Esophagus mucosa (tissue), 1 donor: ENCODE results near the gene TPH2. TPM values are rescaled to one million over a fixed set of nuclear protein-coding genes. Genes with fewer than 3 reads are reported as not detected.

ENCODE experiments used
- ATAC-seq: fragments of 200-7000 bp; cut with Tn5 transposase; one replicate; pipeline ENCODE4 v1.9.1; 2020
- total RNA-seq: library from RNA; stranded (reverse); gene quantifications from one replicate; pipeline ENCODE4 v1.2.4, GENCODE V29; 2023
- donor health status: DM: yes; HTN: yes; CAD: no.

The TPH2 gene
- total RNA-seq, 1 donor from 2014 or later: not detected

GRCh38 chr12:71967211-71967610, 28.6 kb downstream of the TPH2 start:
- no peak for ATAC-seq

DNA sequence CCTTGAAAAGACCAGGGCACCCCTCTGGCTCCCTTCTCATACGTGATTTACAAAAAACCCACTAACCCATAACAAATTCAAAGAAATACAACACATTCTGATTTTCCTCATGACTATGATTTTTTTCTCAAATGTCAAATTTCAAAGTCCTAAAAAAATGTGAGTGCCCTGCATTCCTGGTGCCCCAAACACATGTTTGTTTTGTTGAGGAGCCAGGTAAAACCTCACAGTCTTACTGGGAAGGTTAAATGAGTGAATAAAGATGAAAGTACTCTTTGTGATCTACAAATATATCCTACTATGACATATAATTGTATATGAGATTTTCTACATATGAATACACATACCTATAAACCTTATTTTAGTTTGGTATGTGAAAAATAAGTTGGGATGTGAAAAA, 30.7 kb downstream of the TPH2 start:
- no peak for ATAC-seq

- no peak for ATAC-seq
Measured at GRCh38 chr12:71970031-71970430, 31.4 kb downstream of the TPH2 start.

GRCh38 chr12:71972441-71973074, 33.9 kb downstream of the TPH2 start:
- no peak for ATAC-seq

- no peak for ATAC-seq
Measured at GRCh38 chr12:71973687-71974086, 35.0 kb downstream of the TPH2 start.

DNA sequence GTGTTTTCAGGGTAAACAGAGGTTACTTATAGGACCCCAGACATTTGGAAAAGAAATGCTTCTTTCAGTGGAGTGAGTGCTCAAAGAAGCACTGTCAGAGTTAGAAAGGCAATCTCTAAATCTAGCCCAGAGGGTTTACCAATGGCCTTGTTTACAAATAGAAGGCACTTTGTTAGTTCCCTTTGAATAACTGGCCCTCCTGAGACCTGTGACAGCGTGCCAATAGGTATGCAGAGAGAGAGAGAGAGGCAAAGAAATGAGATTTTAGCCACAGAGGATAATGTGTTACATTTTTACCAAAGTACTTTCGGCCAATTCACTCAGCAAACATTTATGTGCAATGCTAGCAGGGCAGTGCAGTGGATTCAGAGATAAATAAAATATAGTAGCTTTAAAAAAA, 41.9 kb downstream of the TPH2 start:
- ATAC-seq: no peak

DNA sequence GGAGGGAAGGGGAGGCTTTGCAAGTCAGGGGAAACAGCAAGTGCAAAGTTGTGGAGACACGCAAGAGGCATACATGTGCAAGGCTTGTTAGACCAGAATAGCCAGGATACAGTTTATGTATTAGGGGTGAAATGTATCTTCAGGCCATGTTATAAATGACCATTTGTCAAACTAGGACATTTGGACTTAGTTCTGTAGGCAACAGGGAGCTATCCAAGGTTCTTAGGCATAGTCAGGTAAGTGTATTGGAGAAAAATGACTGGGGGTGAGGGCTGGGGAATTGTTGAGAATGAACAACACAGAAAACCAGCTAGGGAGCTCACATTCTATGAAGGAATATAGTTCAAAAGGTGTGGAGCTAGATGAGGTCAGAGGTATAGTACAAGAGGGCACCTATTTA, 42.5 kb downstream of the TPH2 start:
- no peak for ATAC-seq

- ATAC-seq: no peak
Measured at GRCh38 chr12:71994715-71995114, 56.1 kb downstream of the TPH2 start.

DNA sequence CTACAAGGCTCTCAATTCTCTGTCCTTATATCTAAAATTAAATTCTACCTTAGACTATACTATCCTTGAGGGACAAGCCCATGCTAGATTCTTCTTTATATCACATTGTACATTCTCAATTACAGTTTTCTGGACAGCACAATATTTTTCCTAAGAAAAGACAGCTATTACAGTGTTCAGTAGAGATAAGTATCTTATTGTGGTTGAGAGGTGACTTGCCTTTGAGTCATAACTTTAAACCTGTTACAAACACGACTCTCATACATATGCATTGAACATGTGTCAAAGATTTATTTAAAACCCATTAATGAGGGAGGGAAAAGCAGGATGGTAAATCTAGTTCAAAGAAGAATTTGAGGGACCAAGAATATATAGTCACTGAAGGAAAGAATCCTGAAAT, 61.1 kb downstream of the TPH2 start:
- ATAC-seq: no peak

DNA sequence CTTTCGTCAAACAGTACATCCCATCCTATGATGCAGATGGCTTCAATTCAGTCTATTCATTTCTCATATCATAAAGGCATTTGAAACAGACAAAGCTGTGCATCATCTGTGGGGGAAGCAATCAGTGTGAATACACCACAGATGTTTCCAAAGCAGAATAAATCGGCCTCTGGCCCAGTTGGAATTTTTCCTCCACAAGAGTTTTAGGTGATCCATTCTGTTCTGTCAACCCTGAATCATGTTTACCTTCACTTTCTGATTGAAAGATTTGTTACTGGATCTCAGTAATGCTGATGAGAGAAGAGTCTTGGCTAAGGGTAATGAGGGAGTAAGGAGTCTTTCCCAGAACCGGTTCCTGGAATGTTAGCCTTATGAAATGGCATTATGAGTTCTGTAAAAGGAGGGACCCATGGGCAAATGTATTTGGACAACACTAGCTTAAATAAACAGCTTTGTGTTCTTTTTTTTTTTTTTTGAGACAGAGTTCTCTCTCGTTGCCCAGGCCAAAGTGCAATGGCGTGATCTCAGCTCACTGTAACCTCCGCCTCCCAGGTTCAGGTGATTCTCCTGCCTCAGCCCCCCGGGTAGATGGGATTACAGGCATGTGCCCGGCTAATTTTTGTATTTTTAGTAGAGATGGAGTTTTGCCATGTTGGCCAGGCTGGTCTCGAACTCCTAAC, 62.5 kb downstream of the TPH2 start:
- no peak for ATAC-seq

DNA sequence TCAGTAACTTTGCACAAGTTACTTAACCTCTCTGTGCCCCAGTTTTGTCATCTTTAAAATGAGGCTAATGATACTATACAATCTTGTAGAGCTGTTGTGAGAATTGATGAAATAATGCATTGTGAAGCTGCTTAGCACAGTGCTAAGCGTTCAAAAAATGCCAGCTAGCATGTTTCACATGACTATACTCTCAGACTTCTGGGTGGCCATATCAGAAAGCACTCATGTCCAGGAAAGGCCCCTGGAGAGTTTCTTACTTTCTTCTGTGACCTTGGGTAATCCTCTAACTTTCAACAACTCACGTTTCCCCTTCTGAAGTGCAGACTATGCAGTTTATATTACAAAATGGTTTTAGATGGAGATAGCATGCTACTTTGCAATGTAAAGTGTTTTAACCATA, 68.1 kb downstream of the TPH2 start:
- no peak for ATAC-seq

DNA sequence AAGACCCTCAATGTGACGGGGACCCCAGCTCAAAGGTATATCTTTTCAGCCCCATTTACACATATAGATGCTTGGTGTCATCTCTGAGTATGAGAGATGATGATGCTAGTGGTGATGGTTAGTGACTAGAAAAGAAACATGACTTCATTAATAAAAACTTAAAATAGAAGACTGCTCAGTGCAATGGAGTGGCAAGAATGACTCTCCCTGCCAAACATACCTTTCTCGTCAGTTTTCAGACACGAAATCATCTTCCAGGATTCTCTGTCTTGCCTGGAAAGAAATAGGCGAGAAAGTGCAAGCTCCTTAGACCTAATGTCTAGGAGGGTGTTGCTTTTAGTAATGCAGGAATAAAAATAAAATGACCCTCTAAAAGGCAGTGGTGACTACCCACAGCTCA, 71.7 kb downstream of the TPH2 start:
- ATAC-seq: no peak

DNA sequence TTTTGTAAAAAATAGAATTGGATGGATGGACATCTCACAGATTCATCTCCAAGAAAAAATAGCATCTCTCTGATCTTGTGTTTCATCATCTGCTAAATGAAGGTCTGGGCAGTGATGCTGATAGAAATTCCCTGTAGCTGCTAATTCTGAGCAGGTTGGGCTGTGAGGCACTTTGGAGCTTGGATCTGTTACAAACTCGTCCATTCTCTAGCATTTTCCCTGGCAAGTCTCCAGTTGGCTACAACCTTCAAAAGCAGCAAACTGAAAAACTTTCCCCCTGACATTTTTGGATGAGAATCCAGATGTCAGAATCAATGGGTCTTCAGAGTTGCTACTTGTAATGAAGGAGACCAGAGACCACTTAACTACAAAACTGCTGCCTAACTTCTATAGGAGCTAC, 72.7 kb downstream of the TPH2 start:
- ATAC-seq: no peak

DNA sequence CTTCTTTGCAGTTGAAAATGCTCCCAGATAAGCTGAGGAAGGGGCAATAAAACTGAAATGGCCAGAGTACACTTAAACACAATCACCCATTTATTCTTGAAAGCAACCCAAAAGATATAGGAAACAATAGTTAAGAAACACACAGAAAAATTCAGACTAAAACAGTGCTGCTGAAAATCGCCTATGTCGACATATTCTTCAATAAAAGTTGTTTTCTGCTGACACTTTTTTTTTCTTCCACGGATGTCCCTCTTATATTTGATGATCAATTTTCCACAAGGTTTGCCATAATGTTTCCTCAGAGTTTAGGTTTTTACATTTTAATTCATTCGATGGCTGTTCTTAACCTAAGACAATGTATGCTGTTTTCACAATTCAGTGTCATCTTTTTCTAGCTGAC, 74.2 kb downstream of the TPH2 start:
- no peak for ATAC-seq

- ATAC-seq: no peak
Measured at GRCh38 chr12:72015895-72016294, 77.2 kb downstream of the TPH2 start.

DNA sequence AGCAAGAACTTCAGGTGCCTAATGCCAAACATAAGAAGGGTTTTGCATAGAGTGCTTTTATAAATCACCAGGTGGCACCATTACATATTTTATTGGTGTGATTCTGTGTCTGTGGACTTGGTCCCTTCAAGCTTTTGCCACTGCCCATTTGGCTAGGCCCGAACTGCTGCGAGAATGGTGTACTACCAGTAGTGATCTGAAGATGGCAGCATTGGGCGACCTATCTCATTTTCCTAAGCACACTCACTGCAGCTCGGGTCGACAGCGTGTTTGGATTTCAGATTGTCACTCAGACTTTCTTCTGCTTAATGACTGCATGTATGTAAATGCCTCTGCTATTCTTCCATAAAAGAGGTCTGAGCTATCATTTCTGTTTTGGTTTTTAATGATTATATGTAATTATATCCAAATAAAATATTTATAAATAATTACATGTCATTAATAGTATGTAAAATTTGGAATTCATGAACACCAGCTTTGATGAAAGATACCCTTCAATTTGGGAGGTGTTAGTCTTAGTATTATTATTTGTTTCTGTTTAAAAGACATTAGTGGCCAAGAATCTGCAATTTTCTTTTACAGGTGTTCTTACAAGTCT, 78.5 kb downstream of the TPH2 start:
- peak; percentile 87 for ATAC-seq

- no peak for ATAC-seq
Measured at GRCh38 chr12:72018036-72018435, 79.4 kb downstream of the TPH2 start.

GRCh38 chr12:72024613-72025012, 86.0 kb downstream of the TPH2 start:
- no peak for ATAC-seq

GRCh38 chr12:72025524-72025923, 86.9 kb downstream of the TPH2 start:
- peak; percentile 60 for ATAC-seq

GRCh38 chr12:72028966-72029365, 90.3 kb downstream of the TPH2 start:
- ATAC-seq: no peak

DNA sequence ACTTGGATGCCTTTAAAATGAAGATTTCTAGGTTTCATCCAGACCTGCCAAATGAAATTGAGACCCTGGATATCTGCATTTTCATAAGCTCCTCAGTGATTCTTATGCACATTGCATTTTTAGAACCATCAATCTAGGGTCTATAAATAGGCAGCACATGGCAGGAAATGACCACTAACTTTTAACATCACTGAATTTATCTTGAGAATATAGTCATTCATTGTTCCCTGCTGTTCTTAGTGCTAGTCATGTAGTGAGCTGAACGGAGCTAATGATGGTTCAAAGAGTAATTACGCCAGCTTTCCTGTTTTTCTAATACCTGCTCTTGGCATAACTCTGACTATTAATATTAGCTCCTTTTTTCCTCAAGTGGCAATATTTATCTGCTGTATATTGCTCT, 91.6 kb downstream of the TPH2 start:
- ATAC-seq: no peak

DNA sequence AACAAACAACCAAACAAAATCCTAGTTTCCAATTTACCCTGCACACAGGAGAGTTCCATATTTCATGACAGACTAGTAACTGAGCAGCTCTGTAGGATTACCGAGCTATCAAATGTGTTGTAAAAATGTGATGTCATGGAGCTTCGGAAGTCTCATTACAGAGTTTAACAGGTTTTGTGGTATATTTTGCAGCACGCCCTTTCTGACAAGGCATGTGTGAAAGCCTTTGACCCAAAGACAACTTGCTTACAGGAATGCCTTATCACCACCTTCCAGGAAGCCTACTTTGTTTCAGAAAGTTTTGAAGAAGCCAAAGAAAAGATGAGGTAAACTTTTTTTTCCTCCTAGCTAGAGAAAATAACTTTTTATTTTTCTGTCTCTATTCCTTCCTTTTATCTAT, 92.4 kb downstream of the TPH2 start:
- ATAC-seq: no peak

- ATAC-seq: no peak
Measured at GRCh38 chr12:72033991-72034390, 95.3 kb downstream of the TPH2 start.

- no peak for ATAC-seq
Measured at GRCh38 chr12:72035625-72036024, 97.0 kb downstream of the TPH2 start.
